ENCODE results near the gene TTC29. TPM values are rescaled to one million over a fixed set of nuclear protein-coding genes. Genes with fewer than 3 reads are reported as not detected.

The TTC29 gene
- total RNA-seq, 1 donor from 2014 or later, result not detected

- Histone ChIP-seq H3K9me3 (no peaks in the 10 kb centered on the region), H3K36me3 (no peaks in the 10 kb centered on the region), H3K4me1 (no peaks in the 10 kb centered on the region), H3K4me3 (no peak overlapping the region), H3K27ac (no peak overlapping the region), H3K27me3 (no peaks in the 10 kb centered on the region)
- DNase-seq (ENCODE audit: extremely low spot score in 2 of 2), result no peak
- TF ChIP-seq, protein P1, sequence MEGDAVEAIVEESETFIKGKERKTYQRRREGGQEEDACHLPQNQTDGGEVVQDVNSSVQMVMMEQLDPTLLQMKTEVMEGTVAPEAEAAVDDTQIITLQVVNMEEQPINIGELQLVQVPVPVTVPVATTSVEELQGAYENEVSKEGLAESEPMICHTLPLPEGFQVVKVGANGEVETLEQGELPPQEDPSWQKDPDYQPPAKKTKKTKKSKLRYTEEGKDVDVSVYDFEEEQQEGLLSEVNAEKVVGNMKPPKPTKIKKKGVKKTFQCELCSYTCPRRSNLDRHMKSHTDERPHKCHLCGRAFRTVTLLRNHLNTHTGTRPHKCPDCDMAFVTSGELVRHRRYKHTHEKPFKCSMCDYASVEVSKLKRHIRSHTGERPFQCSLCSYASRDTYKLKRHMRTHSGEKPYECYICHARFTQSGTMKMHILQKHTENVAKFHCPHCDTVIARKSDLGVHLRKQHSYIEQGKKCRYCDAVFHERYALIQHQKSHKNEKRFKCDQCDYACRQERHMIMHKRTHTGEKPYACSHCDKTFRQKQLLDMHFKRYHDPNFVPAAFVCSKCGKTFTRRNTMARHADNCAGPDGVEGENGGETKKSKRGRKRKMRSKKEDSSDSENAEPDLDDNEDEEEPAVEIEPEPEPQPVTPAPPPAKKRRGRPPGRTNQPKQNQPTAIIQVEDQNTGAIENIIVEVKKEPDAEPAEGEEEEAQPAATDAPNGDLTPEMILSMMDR (IDR thresholded peaks at IDR 0.05), result no peak
- no peak for TF ChIP-seq POLR2AphosphoS5 (IDR thresholded peaks at IDR 0.05; ENCODE audit: insufficient read depth in 1 of 2, low read depth in 1 of 2)
- intact Hi-C loops (cut with DNase I), result no loop called here
Observed at GRCh38 chr4:146930673-146931072, 15.0 kb downstream of the TTC29 start.

- H3K4me3 ChIP-seq, result no peak overlapping the region
- H3K4me1 ChIP-seq, result no peaks in the 10 kb centered on the region
- no peak overlapping the region for H3K27ac ChIP-seq
- no peaks in the 10 kb centered on the region for H3K36me3 ChIP-seq
- no peaks in the 10 kb centered on the region for H3K27me3 ChIP-seq
- intact Hi-C loops (cut with DNase I), result no loop called here
- no peaks in the 10 kb centered on the region for H3K9me3 ChIP-seq
- DNase-seq (ENCODE audit: extremely low spot score in 2 of 2), result no peak
- TF ChIP-seq POLR2AphosphoS5 (IDR thresholded peaks at IDR 0.05; ENCODE audit: insufficient read depth in 1 of 2, low read depth in 1 of 2) (no peak), POLR2A (IDR thresholded peaks at IDR 0.05) (no peak)
- TF ChIP-seq, protein P1 (IDR thresholded peaks at IDR 0.05), result no peak
Observed at GRCh38 chr4:146927695-146928094, 18.0 kb downstream of the TTC29 start.

- Histone ChIP-seq H3K27ac (no peak overlapping the region), H3K27me3 (no peaks in the 10 kb centered on the region), H3K36me3 (no peaks in the 10 kb centered on the region), H3K9me3 (no peaks in the 10 kb centered on the region), H3K4me1 (no peaks in the 10 kb centered on the region), H3K4me3 (no peak overlapping the region)
- TF ChIP-seq POLR2AphosphoS5 (IDR thresholded peaks at IDR 0.05; ENCODE audit: insufficient read depth in 1 of 2, low read depth in 1 of 2), result no peak
- TF ChIP-seq POLR2A (IDR thresholded peaks at IDR 0.05), result no peak
- TF ChIP-seq, protein P1 (IDR thresholded peaks at IDR 0.05), result peak in 2 of 3 experiments; percentile 38 to 57
- intact Hi-C loops (cut with DNase I), result no loop called here
- no peak for DNase-seq (ENCODE audit: extremely low spot score in 2 of 2)
Observed at GRCh38 chr4:146916479-146917076, 29.1 kb downstream of the TTC29 start.

DNA sequence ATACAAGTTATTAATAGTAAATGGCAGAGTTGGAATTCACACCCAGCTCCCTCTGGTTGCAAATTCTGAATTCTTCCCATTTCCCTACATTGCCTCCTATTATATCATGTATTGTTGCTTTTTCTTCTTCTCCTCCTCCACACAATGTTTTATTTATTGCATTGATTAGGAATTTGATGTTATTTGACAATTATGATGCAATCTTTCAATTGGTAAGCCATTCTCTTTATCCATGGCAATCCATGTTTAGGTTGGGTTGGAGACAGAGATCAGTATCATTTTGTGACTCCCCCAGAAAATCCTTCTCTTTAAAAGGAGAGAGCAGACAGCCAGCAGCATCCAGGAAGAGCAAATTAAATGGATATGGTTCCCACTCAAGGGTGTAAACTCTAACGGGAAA is 30.5 kb downstream of the TTC29 start:
- no peaks in the 10 kb centered on the region for H3K4me1 ChIP-seq
- TF ChIP-seq POLR2AphosphoS5 (IDR thresholded peaks at IDR 0.05; ENCODE audit: insufficient read depth in 1 of 2, low read depth in 1 of 2), result no peak
- TF ChIP-seq, protein P1 (IDR thresholded peaks at IDR 0.05), result no peak
- no peak for TF ChIP-seq POLR2A (IDR thresholded peaks at IDR 0.05)
- intact Hi-C loops (cut with DNase I), result no loop called here
- no peaks in the 10 kb centered on the region for H3K36me3 ChIP-seq
- H3K27me3 ChIP-seq, result no peaks in the 10 kb centered on the region
- H3K9me3 ChIP-seq, result no peaks in the 10 kb centered on the region
- no peak overlapping the region for H3K27ac ChIP-seq
- DNase-seq (ENCODE audit: extremely low spot score in 2 of 2), result no peak
- H3K4me3 ChIP-seq, result no peak overlapping the region

DNA sequence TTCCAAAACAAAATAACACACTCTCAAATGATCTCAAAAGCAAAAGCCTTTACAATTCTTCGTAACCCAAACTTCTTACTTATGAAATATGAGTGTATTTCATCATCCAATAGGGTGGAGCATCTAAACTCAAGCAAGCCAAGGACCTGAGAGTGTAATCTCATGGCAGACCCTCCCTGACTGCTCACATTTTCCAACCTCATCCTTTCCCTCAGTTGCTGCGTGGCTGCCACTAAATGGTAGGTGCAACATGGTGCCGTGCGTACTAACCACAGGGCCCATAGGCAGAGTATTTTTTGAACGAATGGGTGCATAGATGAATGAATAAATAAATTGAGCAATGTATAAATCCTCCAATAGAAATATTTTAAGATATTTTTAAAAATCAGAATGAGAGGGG is 45.4 kb downstream of the TTC29 start:
- no peaks in the 10 kb centered on the region for H3K4me1 ChIP-seq
- no peaks in the 10 kb centered on the region for H3K27me3 ChIP-seq
- intact Hi-C loops (cut with DNase I), result no loop called here
- TF ChIP-seq, protein P1 (IDR thresholded peaks at IDR 0.05), result no peak
- no peak for TF ChIP-seq POLR2A (IDR thresholded peaks at IDR 0.05)
- TF ChIP-seq POLR2AphosphoS5 (IDR thresholded peaks at IDR 0.05; ENCODE audit: insufficient read depth in 1 of 2, low read depth in 1 of 2), result no peak
- H3K9me3 ChIP-seq, result no peaks in the 10 kb centered on the region
- no peaks in the 10 kb centered on the region for H3K36me3 ChIP-seq
- DNase-seq (ENCODE audit: extremely low spot score in 2 of 2), result no peak
- H3K27ac ChIP-seq, result no peak overlapping the region
- no peak overlapping the region for H3K4me3 ChIP-seq

Measured in vagina (tissue), 2 donors.